22Rv1 (cell line): ENCODE results near the gene CAPN11.

Experiments used
- ZFX ChIP-seq: fragments of 450-650 bp; IDR thresholded peaks from 2 replicates; pipeline ENCODE4 v1.6.1; 2017; ENCODE audit warnings: antibody characterized with exemption, borderline replicate concordance
- TF ChIP-seq, protein P1 (sequence below): fragments of 450-650 bp; IDR thresholded peaks from 2 replicates; pipeline ENCODE4 v1.5.1; 2017; ENCODE audit warnings: mild to moderate bottlenecking

DNA sequence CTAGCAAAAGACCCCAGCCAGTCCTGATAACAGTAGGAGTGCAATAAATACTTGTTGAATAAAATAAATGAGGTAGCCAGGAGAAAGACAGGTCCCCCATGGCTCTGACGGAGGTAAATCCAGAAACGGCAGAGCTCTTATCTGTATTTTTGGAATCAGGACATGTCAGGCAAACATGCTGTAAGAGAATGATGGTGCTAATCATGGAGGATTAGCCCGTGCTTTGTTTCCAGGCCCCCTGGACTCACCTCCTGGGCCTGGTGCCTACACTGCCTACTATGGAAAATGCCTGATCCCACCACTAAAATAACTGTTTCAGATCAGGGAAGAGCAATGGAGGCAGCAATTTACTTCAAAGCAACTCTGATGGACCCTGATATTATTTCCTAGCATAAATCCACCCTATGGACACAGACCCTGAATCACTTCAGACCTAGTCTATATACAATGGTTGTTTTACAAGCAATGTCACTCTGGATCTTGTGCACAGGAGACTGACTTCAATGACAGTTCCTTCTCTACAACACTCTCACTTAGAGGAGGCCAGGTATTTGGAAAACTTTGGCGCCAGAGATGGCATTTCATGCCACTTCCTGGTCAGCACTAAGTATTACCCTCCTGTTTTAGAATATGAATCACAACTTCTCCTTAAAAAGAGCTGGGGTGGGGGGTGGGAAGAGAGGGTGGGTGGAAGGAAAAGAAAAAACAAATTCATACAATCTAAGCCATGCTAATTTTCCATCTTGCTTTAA lies 37.8 kb upstream of the CAPN11 start:
- TF ChIP-seq, protein P1, sequence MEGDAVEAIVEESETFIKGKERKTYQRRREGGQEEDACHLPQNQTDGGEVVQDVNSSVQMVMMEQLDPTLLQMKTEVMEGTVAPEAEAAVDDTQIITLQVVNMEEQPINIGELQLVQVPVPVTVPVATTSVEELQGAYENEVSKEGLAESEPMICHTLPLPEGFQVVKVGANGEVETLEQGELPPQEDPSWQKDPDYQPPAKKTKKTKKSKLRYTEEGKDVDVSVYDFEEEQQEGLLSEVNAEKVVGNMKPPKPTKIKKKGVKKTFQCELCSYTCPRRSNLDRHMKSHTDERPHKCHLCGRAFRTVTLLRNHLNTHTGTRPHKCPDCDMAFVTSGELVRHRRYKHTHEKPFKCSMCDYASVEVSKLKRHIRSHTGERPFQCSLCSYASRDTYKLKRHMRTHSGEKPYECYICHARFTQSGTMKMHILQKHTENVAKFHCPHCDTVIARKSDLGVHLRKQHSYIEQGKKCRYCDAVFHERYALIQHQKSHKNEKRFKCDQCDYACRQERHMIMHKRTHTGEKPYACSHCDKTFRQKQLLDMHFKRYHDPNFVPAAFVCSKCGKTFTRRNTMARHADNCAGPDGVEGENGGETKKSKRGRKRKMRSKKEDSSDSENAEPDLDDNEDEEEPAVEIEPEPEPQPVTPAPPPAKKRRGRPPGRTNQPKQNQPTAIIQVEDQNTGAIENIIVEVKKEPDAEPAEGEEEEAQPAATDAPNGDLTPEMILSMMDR: no peak
- TF ChIP-seq ZFX: no peak
